H1 (cell line): Measurements from ENCODE around the gene ASTN2. TPM values are rescaled to one million over a fixed set of nuclear protein-coding genes. Genes with fewer than 3 reads are reported as not detected.

ENCODE experiments used
- CTCF ChIA-PET: fragments of 300-600 bp; sonication (Branson Sonifier 250); formaldehyde crosslinking; loops from one replicate; lab custom pipeline; 2021; ENCODE audit not compliant: partially characterized antibody; lab: Charles Lee
- POLR2A ChIA-PET: fragments of 300-600 bp; sonication (Branson Sonifier 250); formaldehyde crosslinking; loops from one replicate; lab custom pipeline; 2021; ENCODE audit warnings: inconsistent platforms; ENCODE audit not compliant: partially characterized antibody; lab: Charles Lee
- DNase-seq, 2 experiments: peaks; one replicate each; pipeline versions ENCODE4 v3.0.0 to v3.0.0-alpha.2; 2010 to 2022; ENCODE audit warnings: low spot score in 2 of 2, low read depth in 1 of 2, mixed read lengths in 1 of 2
- FAIRE-seq: peaks from 2 replicates; lab custom pipeline; 2011; peaks lifted over from hg19 to GRCh38; lab: Jason Lieb, UNC
- H2AFZ ChIP-seq: 2 replicates; pipeline ENCODE4 v1.8.1; 2012; ENCODE audit warnings: low read length, inconsistent platforms
- H2AK5ac ChIP-seq: 2 replicates; pipeline ENCODE4 v1.6.1; 2013; ENCODE audit warnings: low read depth, low read length
- H2BK120ac ChIP-seq: replicated peaks from 2 replicates; pipeline ENCODE3; 2013; ENCODE audit warnings: low read depth, low read length, inconsistent platforms
- H2BK12ac ChIP-seq: 2 replicates; pipeline ENCODE4 v1.6.1; 2013; ENCODE audit warnings: low read depth, low read length
- H2BK15ac ChIP-seq: 2 replicates; pipeline ENCODE4 v1.6.1; 2013; ENCODE audit warnings: low read length
- H2BK20ac ChIP-seq: 2 replicates; pipeline ENCODE4 v1.6.1; 2013; ENCODE audit warnings: low read length
- H2BK5ac ChIP-seq: 2 replicates; pipeline ENCODE4 v1.6.1; 2013; ENCODE audit warnings: low read depth, low read length
- H3K14ac ChIP-seq: 2 replicates; pipeline ENCODE4 v1.6.1; 2013; ENCODE audit warnings: inconsistent platforms; ENCODE audit not compliant: insufficient read length
- H3K18ac ChIP-seq: 2 replicates; pipeline ENCODE4 v1.6.1; 2013; ENCODE audit warnings: low read length; ENCODE audit errors: extremely low read depth
- H3K23ac ChIP-seq: 2 replicates; pipeline ENCODE4 v1.6.1; 2013; ENCODE audit warnings: inconsistent platforms; ENCODE audit not compliant: insufficient read length
- H3K23me2 ChIP-seq: 2 replicates; pipeline ENCODE4 v1.6.1; 2013; ENCODE audit warnings: low read depth, low read length
- H3K27ac ChIP-seq: 2 replicates; pipeline ENCODE4 v1.6.1; 2011; ENCODE audit warnings: low read depth, low read length, inconsistent platforms
- H3K27me3 ChIP-seq, 4 experiments: replicated peaks in 1 of 4; 1 replicate in 1 of 4; 2 replicates in 3 of 4; pipeline versions ENCODE4 v1.6.1 to v1.8.1; 2011 to 2013; ENCODE audit warnings: low read length in 3 of 4, mild to moderate bottlenecking in 3 of 4, inconsistent platforms in 2 of 4, mixed read lengths in 2 of 4, moderate library complexity in 1 of 4; ENCODE audit not compliant: control insufficient read depth in 3 of 4, insufficient read depth in 3 of 4; ENCODE audit errors: extremely low read depth in 1 of 4
- H3K36me3 ChIP-seq, 4 experiments: 2 replicates each; pipeline versions ENCODE4 v1.6.1 to v1.8.1; 2011 to 2013; ENCODE audit warnings: mild to moderate bottlenecking in 4 of 4, low read length in 3 of 4, moderate library complexity in 2 of 4, control low read depth in 1 of 4, inconsistent platforms in 1 of 4; ENCODE audit not compliant: insufficient read depth in 4 of 4, control insufficient read depth in 2 of 4
- H3K4ac ChIP-seq: replicated peaks from 2 replicates; pipeline ENCODE3; 2013; ENCODE audit warnings: low read length, low read depth, mixed read lengths, inconsistent platforms; ENCODE audit not compliant: insufficient read length
- H3K4me1 ChIP-seq, 4 experiments: replicated peaks in 1 of 4; 1 replicate in 1 of 4; 2 replicates in 3 of 4; pipeline versions ENCODE4 v1.6.1 to v1.8.1; 2011 to 2013; ENCODE audit warnings: low read length in 3 of 4, inconsistent platforms in 2 of 4, mixed read lengths in 1 of 4; ENCODE audit not compliant: insufficient read depth in 4 of 4, control insufficient read depth in 3 of 4
- H3K4me2 ChIP-seq, 2 experiments: 2 replicates each; pipeline versions ENCODE4 v1.6.1 to v1.8.1; 2011 to 2013; ENCODE audit warnings: low read depth in 2 of 2, low read length in 2 of 2, control low read depth in 1 of 2, inconsistent platforms in 1 of 2, mild to moderate bottlenecking in 1 of 2; ENCODE audit not compliant: insufficient read depth in 1 of 2
- H3K4me3 ChIP-seq, 4 experiments: fragments of 200-600, 300-600 bp in 1 of 4; sonication (generic), shearing (Covaris generic), sonication (Bioruptor Twin) in 1 of 4; 2 replicates each; pipeline versions ENCODE4 v1.5.1 to v1.8.1; 2011 to 2016; ENCODE audit warnings: low read length in 4 of 4, low read depth in 3 of 4, control low read depth in 2 of 4, inconsistent platforms in 2 of 4, mild to moderate bottlenecking in 2 of 4, mixed read lengths in 1 of 4, moderate library complexity in 1 of 4; ENCODE audit not compliant: insufficient read depth in 2 of 4; ENCODE audit errors: extremely low read depth in 1 of 4
- H3K56ac ChIP-seq: replicated peaks from 2 replicates; pipeline ENCODE3; 2013; ENCODE audit warnings: low read depth, mild to moderate bottlenecking, mixed read lengths, low read length, inconsistent platforms; ENCODE audit not compliant: insufficient read length
- H3K79me1 ChIP-seq: 2 replicates; pipeline ENCODE4 v1.6.1; 2013; ENCODE audit warnings: low read depth, low read length, control low read depth
- H3K79me2 ChIP-seq, 2 experiments: 2 replicates each; pipeline versions ENCODE4 v1.6.1 to v1.8.1; 2012 to 2013; ENCODE audit warnings: low read length in 2 of 2, mild to moderate bottlenecking in 2 of 2, inconsistent platforms in 1 of 2; ENCODE audit not compliant: insufficient read depth in 2 of 2, control insufficient read depth in 1 of 2
- H3K9ac ChIP-seq, 4 experiments: replicated peaks in 1 of 4; 1 replicate in 1 of 4; 2 replicates in 3 of 4; pipeline versions ENCODE4 v1.6.1 to v1.8.1; 2011 to 2013; ENCODE audit warnings: low read depth in 3 of 4, low read length in 3 of 4, control low read depth in 2 of 4, mild to moderate bottlenecking in 2 of 4, moderate library complexity in 2 of 4, inconsistent platforms in 1 of 4; ENCODE audit errors: extremely low read depth in 1 of 4
- H3K9me3 ChIP-seq, 2 experiments: 2 replicates each; pipeline versions ENCODE4 v1.6.1 to v1.8.1; 2012 to 2013; ENCODE audit warnings: mild to moderate bottlenecking in 2 of 2, moderate library complexity in 2 of 2, control low read depth in 1 of 2, inconsistent platforms in 1 of 2, low read depth in 1 of 2, low read length in 1 of 2, mixed read lengths in 1 of 2; ENCODE audit not compliant: insufficient read depth in 2 of 2
- H4K20me1 ChIP-seq, 2 experiments: replicated peaks in 1 of 2; 2 replicates each; pipeline versions ENCODE3 to v1.8.1; 2011 to 2013; ENCODE audit warnings: inconsistent platforms in 2 of 2, low read length in 2 of 2, mild to moderate bottlenecking in 1 of 2; ENCODE audit not compliant: insufficient read depth in 2 of 2, control insufficient read depth in 1 of 2
- H4K5ac ChIP-seq: 2 replicates; pipeline ENCODE4 v1.6.1; 2013; ENCODE audit warnings: low read length, low read depth, mixed read lengths, inconsistent platforms; ENCODE audit not compliant: insufficient read length
- H4K8ac ChIP-seq: 2 replicates; pipeline ENCODE4 v1.8.0; 2013; ENCODE audit warnings: mild to moderate bottlenecking, moderate library complexity, low read length, inconsistent platforms; ENCODE audit not compliant: insufficient read depth; ENCODE audit errors: extremely low read depth
- H4K91ac ChIP-seq: replicated peaks from 2 replicates; pipeline ENCODE3; 2013; ENCODE audit warnings: low read length, mixed read lengths, inconsistent platforms; ENCODE audit not compliant: insufficient read length
- POU5F1 ChIP-seq: IDR thresholded peaks from 2 replicates; pipeline ENCODE4 v1.6.1; 2011; ENCODE audit warnings: low read depth, mild to moderate bottlenecking, low read length, moderate library complexity
- TAF7 ChIP-seq: optimal IDR thresholded peaks from 2 replicates; pipeline ENCODE3; 2011; ENCODE audit warnings: low read depth, mild to moderate bottlenecking, inconsistent platforms, low read length, moderate library complexity, borderline replicate concordance
- WGBS, 2 experiments: shearing (Covaris generic) in 1 of 2; methylation state at CpG; one replicate each; pipeline versions ENCODE4 v1.1.6 to v1.1.7; 2013 to 2015; ENCODE audit warnings: low lambda C conversion rate in 2 of 2, mixed read lengths in 2 of 2, inconsistent platforms in 1 of 2, low coverage in 1 of 2, missing lambda C conversion rate in 1 of 2; ENCODE audit not compliant: insufficient replicate concordance in 2 of 2, insufficient coverage in 1 of 2, insufficient read length in 1 of 2; ENCODE audit errors: extremely low coverage in 1 of 2, missing lambda C conversion rate in 1 of 2; 5-methylcytosine and 5-hydroxymethylcytosine counted together
- polyA plus RNA-seq, 7 experiments: library from polyadenylated mRNA; depleted of rRNA in 3 of 7; stranded (reverse) in 5 of 7; unstranded in 2 of 7; fragments of >200 nt in 5 of 7; fragments of 200-250 nt in 2 of 7; gene quantifications; 1 replicate in 5 of 7; 2 replicates in 1 of 7; 4 replicates in 1 of 7; pipeline versions ENCODE4 v1.2.1 to v1.2.3, GENCODE V29; 2011 to 2013; ENCODE audit warnings: missing spikeins in 2 of 7, mixed read lengths in 2 of 7
- total RNA-seq: library from RNA; stranded (reverse); fragmentation: NEBNext Ultra II Directional; extraction: Animal tissue kit (Norgen Biotek cat#: 25700); gene quantifications from 2 replicates; pipeline ENCODE4 v1.2.1, GENCODE V29; 2021

The ASTN2 gene
- total and polyA plus RNA-seq, 2 of the 8 experiments (the other 6 are each of a cell fraction or from before 2014, with no cell fraction given): 8.2 to 13.7 TPM

- peaks cover 4 to 7% of the 10 kb centered on the region in 2 experiments; a peak in 3 of 4 replicates for H3K9me3 ChIP-seq
- H3K14ac ChIP-seq: no peak overlapping the region
- H3K56ac ChIP-seq: no peak overlapping the region
- H2BK20ac ChIP-seq: no peak overlapping the region
- FAIRE-seq (no peak), DNase-seq (no peak)
- no peak overlapping the region for H3K4ac ChIP-seq
- no peak overlapping the region for H3K23ac ChIP-seq
- H3K79me2 ChIP-seq: no peaks in the 10 kb centered on the region
- H4K5ac ChIP-seq: no peak overlapping the region
- no peaks in the 10 kb centered on the region for H3K79me1 ChIP-seq
- H3K27ac ChIP-seq: no peak overlapping the region
- no peak overlapping the region for H2BK12ac ChIP-seq
- H3K4me2 ChIP-seq: no peak overlapping the region
- no peak overlapping the region for H2AFZ ChIP-seq
- H3K4me3 ChIP-seq: no peak overlapping the region
- no peak overlapping the region for H2BK120ac ChIP-seq
- 92% methylated on average over 6 of the region's 6 CpGs; no CpG with 5 or more reads in 1 of the 2 experiments for WGBS, 2 experiments
- no peak overlapping the region for H2AK5ac ChIP-seq
- peaks cover 0 to 3% (median 0%) of the 10 kb centered on the region in 4 experiments; a peak in 1 of 7 replicates for H3K4me1 ChIP-seq
- H3K18ac ChIP-seq: no peak overlapping the region
- no peak overlapping the region for H4K91ac ChIP-seq
- TF ChIP-seq TAF7 (no peak), POU5F1 (no peak)
- CTCF ChIA-PET: interaction anchor here (1.1 kb wide), 1 partner anchor 32 kb away, joined by 3 read pairs; no protein-coding TSS in a partner anchor
- POLR2A ChIA-PET: no interaction called here
- no peaks in the 10 kb centered on the region for H3K36me3 ChIP-seq
- no peak overlapping the region for H3K9ac ChIP-seq
- H2BK15ac ChIP-seq: no peak overlapping the region
- no peaks in the 10 kb centered on the region for H4K20me1 ChIP-seq
- no peaks in the 10 kb centered on the region for H3K27me3 ChIP-seq
- no peak overlapping the region for H2BK5ac ChIP-seq
- H4K8ac ChIP-seq: no peak overlapping the region
- no peaks in the 10 kb centered on the region; the same call in 1 of the 2 replicates for H3K23me2 ChIP-seq
Observed at GRCh38 chr9:116539549-116539948, 875.3 kb downstream of the ASTN2 start.
